Trophoblast cell (in vitro differentiated cells and primary cell): Measurements from ENCODE around the gene FAM227A.

Experiments
- DNase-seq, 2 donors: peaks; one replicate each; pipeline ENCODE4 v3.0.0-alpha.2; 2016
- H2AFZ ChIP-seq: 2 replicates; pipeline ENCODE4 v1.6.1; 2013; ENCODE audit warnings: low read length, moderate library complexity, mild to moderate bottlenecking; ENCODE audit not compliant: insufficient read depth, poor library complexity
- H2AK5ac ChIP-seq: 2 replicates; pipeline ENCODE4 v1.6.1; 2013; ENCODE audit warnings: mild to moderate bottlenecking, low read length
- H2BK120ac ChIP-seq: 2 replicates; pipeline ENCODE4 v1.6.1; 2013; ENCODE audit warnings: low read length, mild to moderate bottlenecking, moderate library complexity; ENCODE audit not compliant: insufficient read depth, poor library complexity
- H2BK12ac ChIP-seq: 2 replicates; pipeline ENCODE4 v1.6.1; 2013; ENCODE audit warnings: mild to moderate bottlenecking, low read length, moderate library complexity
- H2BK5ac ChIP-seq: 2 replicates; pipeline ENCODE4 v1.6.1; 2013; ENCODE audit warnings: low read length, low read depth, moderate library complexity, mild to moderate bottlenecking; ENCODE audit not compliant: poor library complexity
- H3K14ac ChIP-seq: 2 replicates; pipeline ENCODE4 v1.6.1; 2013; ENCODE audit warnings: mild to moderate bottlenecking, low read length
- H3K18ac ChIP-seq: 2 replicates; pipeline ENCODE4 v1.6.1; 2013; ENCODE audit warnings: mild to moderate bottlenecking, low read length
- H3K23ac ChIP-seq: 2 replicates; pipeline ENCODE4 v1.6.1; 2013; ENCODE audit warnings: low read length
- H3K27ac ChIP-seq: 2 replicates; pipeline ENCODE4 v1.5.1; 2013; ENCODE audit warnings: low read depth, mild to moderate bottlenecking, inconsistent platforms, low read length, moderate library complexity
- H3K27me3 ChIP-seq: 2 replicates; pipeline ENCODE4 v1.6.1; 2013; ENCODE audit warnings: inconsistent platforms, mild to moderate bottlenecking, low read length, moderate library complexity; ENCODE audit not compliant: insufficient read depth
- H3K36me3 ChIP-seq, 2 experiments: 1 replicate in 1 of 2; 2 replicates in 1 of 2; pipeline ENCODE4 v1.6.1; 2013; ENCODE audit warnings: low read length in 2 of 2, mild to moderate bottlenecking in 2 of 2, moderate library complexity in 1 of 2; ENCODE audit not compliant: insufficient read depth in 2 of 2, control insufficient read depth in 1 of 2
- H3K4ac ChIP-seq: 2 replicates; pipeline ENCODE4 v1.6.1; 2013; ENCODE audit warnings: low read depth, mild to moderate bottlenecking, low read length, moderate library complexity
- H3K4me1 ChIP-seq, 2 experiments: 1 replicate in 1 of 2; 2 replicates in 1 of 2; pipeline ENCODE4 v1.6.1; 2013; ENCODE audit warnings: low read length in 2 of 2, mild to moderate bottlenecking in 2 of 2, moderate library complexity in 1 of 2; ENCODE audit not compliant: insufficient read depth in 2 of 2, control insufficient read depth in 1 of 2
- H3K4me2 ChIP-seq: 2 replicates; pipeline ENCODE4 v1.6.1; 2013; ENCODE audit warnings: inconsistent platforms, mild to moderate bottlenecking, low read length, moderate library complexity
- H3K4me3 ChIP-seq: 2 replicates; pipeline ENCODE4 v1.5.1; 2013; ENCODE audit warnings: mild to moderate bottlenecking, low read depth, low read length, inconsistent platforms
- H3K79me1 ChIP-seq: one replicate; pipeline ENCODE4 v1.6.1; 2013; ENCODE audit warnings: low read length
- H3K79me2 ChIP-seq: 2 replicates; pipeline ENCODE4 v1.6.1; 2013; ENCODE audit warnings: low read length, mild to moderate bottlenecking; ENCODE audit not compliant: control insufficient read depth, insufficient read depth, poor library complexity
- H3K9ac ChIP-seq: 2 replicates; pipeline ENCODE4 v1.6.1; 2013; ENCODE audit warnings: mild to moderate bottlenecking, low read length
- H3K9me3 ChIP-seq: 2 replicates; pipeline ENCODE4 v1.6.1; 2013; ENCODE audit warnings: low read depth, mild to moderate bottlenecking, control low read depth, inconsistent platforms, low read length; ENCODE audit not compliant: insufficient read depth
- H4K12ac ChIP-seq: 2 replicates; pipeline ENCODE4 v1.6.1; 2013; ENCODE audit warnings: low read depth, mild to moderate bottlenecking, low read length, moderate library complexity
- H4K8ac ChIP-seq: 2 replicates; pipeline ENCODE4 v1.6.1; 2013; ENCODE audit warnings: low read depth, mild to moderate bottlenecking, low read length, moderate library complexity
- H4K91ac ChIP-seq: one replicate; pipeline ENCODE4 v1.6.1; 2013; ENCODE audit warnings: low read depth, mild to moderate bottlenecking, low read length, moderate library complexity
- WGBS: extraction: QIAGEN DNeasy Blood & Tissue Kit; methylation state at CpG from one replicate; pipeline ENCODE4 v1.1.7; 2013; ENCODE audit warnings: missing lambda C conversion rate; ENCODE audit not compliant: insufficient read length, insufficient coverage; ENCODE audit errors: extremely low coverage; 5-methylcytosine and 5-hydroxymethylcytosine counted together

The FAM227A gene

GRCh38 chr22:38638216-38638615 is 18.0 kb downstream of the FAM227A start:
- H3K14ac ChIP-seq = no peak overlapping the region
- H3K27me3 ChIP-seq = no peaks in the 10 kb centered on the region
- H3K4me3 ChIP-seq = no peak overlapping the region
- no peak overlapping the region for H4K12ac ChIP-seq
- WGBS = no CpG with 5 or more reads among the region's 2 CpGs
- H3K4me2 ChIP-seq = no peak overlapping the region
- H3K18ac ChIP-seq = no peak overlapping the region
- H3K36me3 ChIP-seq = peaks cover 0 to 2% of the 10 kb centered on the region in 2 experiments
- no peaks in the 10 kb centered on the region for H3K79me2 ChIP-seq
- H2AK5ac ChIP-seq = no peak overlapping the region
- no peak overlapping the region for H4K8ac ChIP-seq
- H3K27ac ChIP-seq = no peak overlapping the region
- H2AFZ ChIP-seq = no peak overlapping the region
- no peak for DNase-seq
- no peaks in the 10 kb centered on the region for H3K79me1 ChIP-seq
- no peak overlapping the region for H3K9ac ChIP-seq
- no peak overlapping the region for H2BK12ac ChIP-seq
- H4K91ac ChIP-seq = no peak overlapping the region
- no peaks in the 10 kb centered on the region for H3K4me1 ChIP-seq
- H3K4ac ChIP-seq = no peak overlapping the region
- H3K9me3 ChIP-seq = no peaks in the 10 kb centered on the region
- no peak overlapping the region for H2BK120ac ChIP-seq
- no peak overlapping the region for H3K23ac ChIP-seq
- no peak overlapping the region for H2BK5ac ChIP-seq

- H3K27me3 ChIP-seq = no peaks in the 10 kb centered on the region
- no peak overlapping the region for H4K12ac ChIP-seq
- H3K27ac ChIP-seq = no peak overlapping the region
- DNase-seq = no peak
- no peaks in the 10 kb centered on the region for H3K9me3 ChIP-seq
- H3K36me3 ChIP-seq = peaks cover 0 to 2% of the 10 kb centered on the region in 2 experiments
- H3K4ac ChIP-seq = no peak overlapping the region
- H2AK5ac ChIP-seq = no peak overlapping the region
- H2AFZ ChIP-seq = no peak overlapping the region
- no CpG with 5 or more reads among the region's 3 CpGs for WGBS
- H3K4me2 ChIP-seq = no peak overlapping the region
- no peak overlapping the region for H4K8ac ChIP-seq
- H3K14ac ChIP-seq = no peak overlapping the region
- no peaks in the 10 kb centered on the region for H3K4me1 ChIP-seq
- no peak overlapping the region for H3K9ac ChIP-seq
- H3K18ac ChIP-seq = no peak overlapping the region
- H4K91ac ChIP-seq = no peak overlapping the region
- no peak overlapping the region for H2BK5ac ChIP-seq
- no peak overlapping the region for H2BK12ac ChIP-seq
- H3K79me2 ChIP-seq = no peaks in the 10 kb centered on the region
- no peaks in the 10 kb centered on the region for H3K79me1 ChIP-seq
- H2BK120ac ChIP-seq = no peak overlapping the region
- H3K23ac ChIP-seq = no peak overlapping the region
- no peak overlapping the region for H3K4me3 ChIP-seq
Measured at GRCh38 chr22:38632528-38632927, 23.7 kb downstream of the FAM227A start.

- WGBS = no CpG with 5 or more reads among the region's 9 CpGs
- H3K14ac ChIP-seq = no peak overlapping the region
- H3K4me2 ChIP-seq = no peak overlapping the region
- H3K27ac ChIP-seq = no peak overlapping the region
- no peaks in the 10 kb centered on the region for H3K27me3 ChIP-seq
- H3K79me2 ChIP-seq = no peaks in the 10 kb centered on the region
- no peak overlapping the region for H3K4ac ChIP-seq
- H3K9ac ChIP-seq = no peak overlapping the region
- H3K36me3 ChIP-seq = peaks cover 0 to 2% of the 10 kb centered on the region in 2 experiments
- H2AFZ ChIP-seq = no peak overlapping the region
- H2BK120ac ChIP-seq = no peak overlapping the region
- DNase-seq = no peak
- no peak overlapping the region for H4K91ac ChIP-seq
- no peak overlapping the region for H3K4me3 ChIP-seq
- no peak overlapping the region for H3K18ac ChIP-seq
- H2AK5ac ChIP-seq = no peak overlapping the region
- no peaks in the 10 kb centered on the region for H3K9me3 ChIP-seq
- H4K8ac ChIP-seq = no peak overlapping the region
- no peak overlapping the region for H2BK12ac ChIP-seq
- no peak overlapping the region for H3K23ac ChIP-seq
- no peaks in the 10 kb centered on the region for H3K79me1 ChIP-seq
- H4K12ac ChIP-seq = no peak overlapping the region
- no peaks in the 10 kb centered on the region for H3K4me1 ChIP-seq
- H2BK5ac ChIP-seq = no peak overlapping the region
Measured at GRCh38 chr22:38631724-38632123, 24.5 kb downstream of the FAM227A start.

- Histone ChIP-seq H3K9ac (no peak overlapping the region), H4K8ac (no peak overlapping the region), H2AFZ (no peak overlapping the region), H3K4me2 (no peak overlapping the region), H3K27me3 (no peaks in the 10 kb centered on the region), H3K4me3 (no peak overlapping the region), H3K4me1 (no peaks in the 10 kb centered on the region), H4K91ac (no peak overlapping the region), H2BK5ac (no peak overlapping the region), H2AK5ac (no peak overlapping the region), H3K14ac (no peak overlapping the region), H3K9me3 (no peaks in the 10 kb centered on the region), H3K27ac (no peak overlapping the region), H2BK12ac (no peak overlapping the region), H3K36me3 (no peaks in the 10 kb centered on the region), H3K18ac (no peak overlapping the region), H2BK120ac (no peak overlapping the region), H3K23ac (no peak overlapping the region), H3K4ac (no peak overlapping the region), H3K79me2 (no peaks in the 10 kb centered on the region), H3K79me1 (no peaks in the 10 kb centered on the region), H4K12ac (no peak overlapping the region)
- no peak for DNase-seq
- no CpG with 5 or more reads among the region's 4 CpGs for WGBS
Measured at GRCh38 chr22:38629108-38629507, 27.1 kb downstream of the FAM227A start.
